HepG2 (cell line): Measurements from ENCODE around the gene CACNG1. TPM values are rescaled to one million over a fixed set of nuclear protein-coding genes. Genes with fewer than 3 reads are reported as not detected.

ENCODE experiments used
- ATAC-seq: fragments of 200-7000 bp; cut with Tn5 transposase; 3 replicates; pipeline ENCODE4 v1.9.1; 2020; ENCODE audit warnings: mild to moderate bottlenecking, moderate library complexity
- BruUV-seq: library from RNA; stranded (reverse); fragments of 400-500 nt; replicated peaks from 2 replicates; lab custom pipeline; 2021; lab: Mats Ljungman, UMichigan
- CTCF ChIA-PET: fragments of 300-600 bp; formaldehyde crosslinking; extraction: SDS; loops from one replicate; lab custom pipeline; 2021; ENCODE audit warnings: low total read pairs, inconsistent platforms, low intra/inter-chr PET ratio; lab: Yijun Ruan, JAX
- POLR2A ChIA-PET: fragments of 350-600 bp; sonication (Branson Sonifier 250); formaldehyde crosslinking; loops from one replicate; lab custom pipeline; 2020; ENCODE audit warnings: antibody characterized with exemption, inconsistent platforms; lab: Yijun Ruan, JAX
- DNase-seq: peaks from one replicate; pipeline ENCODE4 v3.0.0-alpha.2; 2015; ENCODE audit warnings: low spot score
- FAIRE-seq: peaks from 3 replicates; lab custom pipeline; 2011; peaks lifted over from hg19 to GRCh38; lab: Jason Lieb, UNC
- H2AFZ ChIP-seq: one replicate; pipeline ENCODE4 v1.6.1; 2011; ENCODE audit warnings: low read length, inconsistent platforms
- H3K27ac ChIP-seq: fragments of 300-600 bp; 3 replicates; pipeline ENCODE4 v1.8.0; 2011; ENCODE audit warnings: mixed run types, mild to moderate bottlenecking, mixed read lengths, low read length, inconsistent platforms; ENCODE audit not compliant: insufficient read depth; ENCODE audit errors: extremely low read length
- H3K27me3 ChIP-seq, 2 experiments: fragments of 200-600 bp in 1 of 2; 2 replicates in 1 of 2; 3 replicates in 1 of 2; pipeline versions ENCODE4 v1.6.0 to v1.8.0; 2011; ENCODE audit warnings: low read length in 2 of 2, mild to moderate bottlenecking in 2 of 2, moderate library complexity in 2 of 2, inconsistent platforms in 1 of 2; ENCODE audit not compliant: insufficient read depth in 2 of 2, control insufficient read depth in 1 of 2
- H3K36me3 ChIP-seq, 2 experiments: fragments of 200-600 bp in 1 of 2; replicated peaks in 1 of 2; 2 replicates in 1 of 2; 3 replicates in 1 of 2; pipeline versions ENCODE4 v1.5.1 to v1.8.0; 2011; ENCODE audit warnings: low read length in 2 of 2, inconsistent platforms in 1 of 2; ENCODE audit not compliant: insufficient read depth in 2 of 2, control insufficient read depth in 1 of 2
- H3K4me1 ChIP-seq: 2 replicates; pipeline ENCODE4 v1.5.1; 2012; ENCODE audit warnings: low read length, inconsistent platforms; ENCODE audit not compliant: insufficient read depth
- H3K4me2 ChIP-seq: 2 replicates; pipeline ENCODE4 v1.6.0; 2011; ENCODE audit warnings: low read depth, low read length, inconsistent platforms
- H3K4me3 ChIP-seq, 3 experiments: fragments of 200-600 bp in 1 of 3; sonication (generic), shearing (Covaris generic) in 1 of 3; replicated peaks in 1 of 3; 2 replicates each; pipeline ENCODE4 v1.5.1; 2011 to 2016; ENCODE audit warnings: low read length in 3 of 3, inconsistent platforms in 2 of 3, low read depth in 2 of 3, mild to moderate bottlenecking in 2 of 3, control low read depth in 1 of 3, mixed read lengths in 1 of 3; ENCODE audit not compliant: insufficient read depth in 1 of 3
- H3K79me2 ChIP-seq: one replicate; pipeline ENCODE4 v1.6.1; 2011; ENCODE audit warnings: low read length, inconsistent platforms; ENCODE audit not compliant: insufficient read depth
- H3K9ac ChIP-seq: 2 replicates; pipeline ENCODE4 v1.6.0; 2011; ENCODE audit warnings: mild to moderate bottlenecking, low read depth, low read length, inconsistent platforms; ENCODE audit not compliant: insufficient read depth
- H3K9me3 ChIP-seq: 2 replicates; pipeline ENCODE4 v1.5.1; 2012; ENCODE audit warnings: mild to moderate bottlenecking, low read length
- H4K20me1 ChIP-seq: 2 replicates; pipeline ENCODE4 v1.6.0; 2011; ENCODE audit warnings: inconsistent platforms, mild to moderate bottlenecking, low read length, moderate library complexity; ENCODE audit not compliant: insufficient read depth
- ATF3 ChIP-seq: sonication (generic); formaldehyde crosslinking; IDR thresholded peaks from 2 replicates; pipeline ENCODE4 v1.4.0; 2020; ENCODE audit warnings: missing genetic modification reagents
- MBD4 ChIP-seq: IDR thresholded peaks from 2 replicates; pipeline ENCODE4 v1.6.1; 2012; ENCODE audit warnings: low read length, inconsistent platforms, borderline replicate concordance
- ZNF121 ChIP-seq: sonication (generic); formaldehyde crosslinking; IDR thresholded peaks from 2 replicates; pipeline ENCODE4 v1.5.0; 2020; ENCODE audit warnings: mild to moderate bottlenecking, missing genetic modification reagents
- ZNF20 ChIP-seq: sonication (generic); formaldehyde crosslinking; IDR thresholded peaks from 2 replicates; pipeline ENCODE4 v1.4.0; 2020; ENCODE audit warnings: mild to moderate bottlenecking, moderate library complexity, missing genetic modification reagents
- ZNF318 ChIP-seq: sonication (generic); formaldehyde crosslinking; IDR thresholded peaks from 2 replicates; pipeline ENCODE4 v1.4.0; 2020; ENCODE audit warnings: mild to moderate bottlenecking, missing genetic modification reagents
- ZNF546 ChIP-seq: sonication (generic); formaldehyde crosslinking; conservative IDR thresholded peaks from 2 replicates; pipeline ENCODE4 v1.8.1; 2023; ENCODE audit warnings: mild to moderate bottlenecking, missing genetic modification reagents
- ZNF550 ChIP-seq: sonication (generic); formaldehyde crosslinking; IDR thresholded peaks from 2 replicates; pipeline ENCODE4 v1.4.0; 2020; ENCODE audit warnings: mild to moderate bottlenecking, missing genetic modification reagents, borderline replicate concordance
- ZNF646 ChIP-seq: sonication (generic); formaldehyde crosslinking; IDR thresholded peaks from 2 replicates; pipeline ENCODE4 v1.9.0; 2021; ENCODE audit warnings: mild to moderate bottlenecking, missing genetic modification reagents
- WGBS: methylation state at CpG from one replicate; pipeline ENCODE4 v1.1.6; 2017; ENCODE audit warnings: low lambda C conversion rate; 5-methylcytosine and 5-hydroxymethylcytosine counted together
- in situ Hi-C: cut with HindIII; loops from 2 replicates; pipeline ENCODE4 v1.10.0; 2017; ENCODE audit warnings: low pct_unique_long_range_greater_than_20kb; ENCODE audit not compliant: extremely low pct_ligation_motif_present
- intact Hi-C: fragments of 100-400 bp; cut with micrococcal nuclease; formaldehyde crosslinking; loops from one replicate; pipeline ENCODE4 v1.10.0; 2022; ENCODE audit not compliant: unreplicated experiment
- polyA plus RNA-seq, 8 experiments: library from polyadenylated mRNA; depleted of rRNA in 3 of 8; stranded (reverse) in 7 of 8; unstranded in 1 of 8; fragments of >200 nt; fragmentation: Illumina TruSeq in 4 of 8; extraction: Trizol in 4 of 8; gene quantifications; 2 replicates each; pipeline versions ENCODE4 v1.2.1 to v1.2.3, GENCODE V29; 2011 to 2016; ENCODE audit warnings: low read depth in 4 of 8, missing spikeins in 1 of 8, mixed read lengths in 1 of 8; ENCODE audit not compliant: insufficient read depth in 1 of 8
- total RNA-seq, 5 experiments: library from RNA; depleted of rRNA; stranded (reverse); fragments of >200 nt; fragmentation: Illumina TruSeq; extraction: Trizol; gene quantifications; 2 replicates each; pipeline ENCODE4 v1.2.3, GENCODE V29; 2016; ENCODE audit warnings: low read depth in 1 of 5

CACNG1 gene
- total and polyA plus RNA-seq, 2 of the 13 experiments (the other 11 are each of a cell fraction or from before 2014, with no cell fraction given), result not detected

- peak; percentile 91 for TF ChIP-seq ZNF646 (CRISPR knock-in tag)
- no peak for TF ChIP-seq ATF3 (CRISPR knock-in tag)
These were observed 10.3 kb downstream of the CACNG1 start (continued) for GRCh38 chr17:67054608-67055007.

- intact Hi-C loops, result no loop called here
- no TSS peak for BruUV-seq
- 78% methylated on average over 13 of the region's 19 CpGs for WGBS
- no peak for TF ChIP-seq MBD4
- TF ChIP-seq ZNF318 (CRISPR knock-in tag), result no peak
- TF ChIP-seq ZNF20 (CRISPR knock-in tag), result no peak
- no peak for TF ChIP-seq ZNF121 (CRISPR knock-in tag)
- no peak for TF ChIP-seq ZNF550 (CRISPR knock-in tag)
- TF ChIP-seq ZNF546 (CRISPR knock-in tag), result no peak
These were observed 10.7 kb downstream of the CACNG1 start for GRCh38 chr17:67055041-67055443.

More at GRCh38 chr17:67055041-67055443, 10.7 kb downstream of the CACNG1 start:
- ChIA-PET CTCF (no interaction called here), POLR2A (no interaction called here)
- FAIRE-seq, result no peak
- no peaks in the 10 kb centered on the region for H3K79me2 ChIP-seq
- no peaks in the 10 kb centered on the region for H3K4me1 ChIP-seq
- no peak for DNase-seq
- H3K9ac ChIP-seq, result no peak overlapping the region
- no peak for ATAC-seq
- H3K4me3 ChIP-seq, result no peak overlapping the region
- H3K36me3 ChIP-seq, result no peaks in the 10 kb centered on the region
- H2AFZ ChIP-seq, result no peak overlapping the region
- peaks cover 5 to 33% of the 10 kb centered on the region in 2 experiments; a peak in 3 of 5 replicates for H3K27me3 ChIP-seq
- no peaks in the 10 kb centered on the region for H3K9me3 ChIP-seq
- no peak overlapping the region for H3K27ac ChIP-seq
- no peak overlapping the region for H3K4me2 ChIP-seq
- no peaks in the 10 kb centered on the region for H4K20me1 ChIP-seq
- in situ Hi-C loops, result no loop called here
